ENCODE data around the gene PHF23. TPM values are rescaled to one million over a fixed set of nuclear protein-coding genes. Genes with fewer than 3 reads are reported as not detected.

The PHF23 gene
- total and polyA plus RNA-seq, 9 of the 15 experiments (the other 6 are each of a cell fraction or from before 2014, with no cell fraction given) = 7.4 to 87.5 (median 33.7) TPM

- in situ Hi-C loops (cut with MboI) = no loop called here
- peaks cover 56% of the 10 kb centered on the region for H3K79me2 ChIP-seq (ENCODE audit: control insufficient read depth, insufficient read depth, low read length)
- ChIA-PET CTCF (ENCODE audit: low intra/inter-chr PET ratio) (no interaction called here), POLR2A (interaction anchor here (0.6 to 3.6 kb wide), 7 partner anchors 7 to 88 kb away, joined by 3 to 16 read pairs (median 9); partner anchors contain the start of genes ACADVL, CTDNEP1, DLG4 and DVL2)
- ATAC-seq (no peak), DNase-seq (ENCODE audit: extremely low read depth in 1 of 4, low spot score in 3 of 4) (no peak), FAIRE-seq (peak; percentile 75)
- peak overlapping the region; percentile 98 for H3K27ac ChIP-seq (ENCODE audit: extremely low read depth, low read depth, low read length)
- H3K4me1 ChIP-seq (replicated peaks in 1 of 2; ENCODE audit: control insufficient read depth in 2 of 2, insufficient read depth in 2 of 2, low read length in 2 of 2) = peaks cover 27 to 31% of the 10 kb centered on the region in 2 experiments; a peak in 4 of 5 replicates
- no TSS peak for BruUV-seq (replicated peaks)
- TF ChIP-seq, protein P1, sequence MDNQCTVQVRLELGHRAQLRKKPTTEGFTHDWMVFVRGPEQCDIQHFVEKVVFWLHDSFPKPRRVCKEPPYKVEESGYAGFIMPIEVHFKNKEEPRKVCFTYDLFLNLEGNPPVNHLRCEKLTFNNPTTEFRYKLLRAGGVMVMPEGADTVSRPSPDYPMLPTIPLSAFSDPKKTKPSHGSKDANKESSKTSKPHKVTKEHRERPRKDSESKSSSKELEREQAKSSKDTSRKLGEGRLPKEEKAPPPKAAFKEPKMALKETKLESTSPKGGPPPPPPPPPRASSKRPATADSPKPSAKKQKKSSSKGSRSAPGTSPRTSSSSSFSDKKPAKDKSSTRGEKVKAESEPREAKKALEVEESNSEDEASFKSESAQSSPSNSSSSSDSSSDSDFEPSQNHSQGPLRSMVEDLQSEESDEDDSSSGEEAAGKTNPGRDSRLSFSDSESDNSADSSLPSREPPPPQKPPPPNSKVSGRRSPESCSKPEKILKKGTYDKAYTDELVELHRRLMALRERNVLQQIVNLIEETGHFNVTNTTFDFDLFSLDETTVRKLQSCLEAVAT (IDR thresholded peaks at IDR 0.05) = no peak
- TF ChIP-seq ARID1B (IDR thresholded peaks at IDR 0.05) (no peak), STAG1 (CRISPR knock-in tag; IDR thresholded peaks at IDR 0.05; ENCODE audit: borderline replicate concordance) (no peak), NR2C1 (IDR thresholded peaks at IDR 0.05) (peak; percentile 49; the same call in 1 of the 2 replicates), NR2C1 (tag; IDR thresholded peaks at IDR 0.05) (peak; percentile 46; the same call in 1 of the 2 replicates), NR2C2 (CRISPR knock-in tag; IDR thresholded peaks at IDR 0.05) (no peak), NR2C2 (tag; IDR thresholded peaks at IDR 0.05) (peak; percentile 54)
- TF ChIP-seq, protein P2, sequence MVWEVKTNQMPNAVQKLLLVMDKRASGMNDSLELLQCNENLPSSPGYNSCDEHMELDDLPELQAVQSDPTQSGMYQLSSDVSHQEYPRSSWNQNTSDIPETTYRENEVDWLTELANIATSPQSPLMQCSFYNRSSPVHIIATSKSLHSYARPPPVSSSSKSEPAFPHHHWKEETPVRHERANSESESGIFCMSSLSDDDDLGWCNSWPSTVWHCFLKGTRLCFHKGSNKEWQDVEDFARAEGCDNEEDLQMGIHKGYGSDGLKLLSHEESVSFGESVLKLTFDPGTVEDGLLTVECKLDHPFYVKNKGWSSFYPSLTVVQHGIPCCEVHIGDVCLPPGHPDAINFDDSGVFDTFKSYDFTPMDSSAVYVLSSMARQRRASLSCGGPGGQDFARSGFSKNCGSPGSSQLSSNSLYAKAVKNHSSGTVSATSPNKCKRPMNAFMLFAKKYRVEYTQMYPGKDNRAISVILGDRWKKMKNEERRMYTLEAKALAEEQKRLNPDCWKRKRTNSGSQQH (CRISPR knock-in tag; IDR thresholded peaks at IDR 0.05) = no peak
- peak overlapping the region; percentile 88 for H3K4me2 ChIP-seq (ENCODE audit: insufficient read depth, low read length)
- no peaks in the 10 kb centered on the region for H3K9me3 ChIP-seq (replicated peaks; ENCODE audit: control insufficient read depth, insufficient read depth, low read depth, low read length)
- WGBS (ENCODE audit: insufficient coverage, low coverage, missing lambda C conversion rate) = 15% methylated on average over 8 of the region's 9 CpGs
- intact Hi-C loops (cut with micrococcal nuclease) = no loop called here
- no peaks in the 10 kb centered on the region for H3K27me3 ChIP-seq (ENCODE audit: control insufficient read depth in 2 of 2, insufficient read depth in 2 of 2, low read length in 2 of 2)
- no peak overlapping the region for H2AFZ ChIP-seq (ENCODE audit: low read depth, low read length)
- peak overlapping the region; percentile 68 for H3K4me3 ChIP-seq
- peaks cover 52% of the 10 kb centered on the region for H3K36me3 ChIP-seq (ENCODE audit: control insufficient read depth, insufficient read depth, low read length)
- peaks cover 5% of the 10 kb centered on the region; the same call in 1 of the 2 replicates for H4K20me1 ChIP-seq (replicated peaks; ENCODE audit: control insufficient read depth, insufficient read depth, low read length)
- peak overlapping the region; percentile 80 to 97; a peak in 3 of 4 replicates for H3K9ac ChIP-seq (ENCODE audit: insufficient read depth in 1 of 2, low read depth in 2 of 2, low read length in 2 of 2)
- H3K9me1 ChIP-seq (ENCODE audit: control insufficient read depth, insufficient read depth, low read length) = no peaks in the 10 kb centered on the region
Measured at GRCh38 chr17:7241090-7241733, 2.0 kb upstream of the PHF23 start.

All from K562 (cell line).